Measurements from ENCODE around the gene BNIP2.

Gene BNIP2

DNA sequence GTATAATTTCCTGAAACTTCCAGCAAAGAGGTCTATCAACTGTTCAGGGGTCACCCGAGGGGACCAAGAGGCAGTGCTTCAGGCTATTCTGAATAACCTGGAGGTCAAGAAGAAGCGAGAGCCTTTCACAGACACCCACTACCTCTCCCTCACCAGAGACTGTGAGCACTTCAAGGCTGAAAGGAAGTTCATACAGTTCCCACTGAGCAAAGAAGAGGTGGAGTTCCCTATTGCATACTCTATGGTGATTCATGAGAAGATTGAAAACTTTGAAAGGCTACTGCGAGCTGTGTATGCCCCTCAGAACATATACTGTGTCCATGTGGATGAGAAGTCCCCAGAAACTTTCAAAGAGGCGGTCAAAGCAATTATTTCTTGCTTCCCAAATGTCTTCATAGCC, 70.7 kb downstream of the BNIP2 start:
- DNase-seq = no peak

DNA sequence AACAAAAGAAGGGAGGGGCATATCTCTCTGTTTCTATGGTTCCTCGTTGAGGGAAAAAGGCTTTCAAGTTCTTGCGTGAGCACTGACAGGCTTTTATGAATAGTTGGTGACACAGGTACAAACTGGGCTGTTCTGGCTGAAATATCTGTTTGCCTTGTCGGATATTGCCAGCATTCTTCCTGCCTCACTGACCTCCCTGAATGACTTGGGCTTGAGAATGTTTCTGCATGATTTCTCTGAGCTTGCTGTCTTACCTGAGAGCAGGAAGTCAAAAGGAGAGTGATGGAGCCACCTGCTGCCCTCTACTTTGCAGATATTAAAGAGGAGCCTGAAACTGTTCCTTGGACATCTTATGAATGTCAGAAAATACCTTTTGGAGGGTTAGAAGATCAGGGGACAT, 72.7 kb downstream of the BNIP2 start:
- DNase-seq = no peak

DNA sequence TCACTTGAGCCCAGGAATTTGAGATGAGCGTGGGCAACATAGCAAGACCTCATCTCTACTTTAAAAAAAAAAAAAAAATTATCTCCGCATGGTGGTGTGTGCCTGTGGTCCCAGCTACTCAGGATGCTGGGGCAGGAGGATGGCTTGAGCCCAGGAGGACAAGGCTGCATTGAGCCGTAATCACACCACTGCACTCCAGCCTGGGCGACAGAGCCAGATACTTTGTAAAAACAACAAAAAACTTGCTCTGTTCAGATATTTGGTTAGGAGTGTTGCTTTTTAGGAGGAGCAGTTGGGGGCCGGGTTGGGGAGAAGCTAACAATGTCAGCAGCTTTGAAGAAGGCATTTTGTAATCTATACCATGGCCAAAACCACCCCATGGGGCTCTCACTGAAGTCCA, 73.5 kb downstream of the BNIP2 start:
- no peak for DNase-seq

DNA sequence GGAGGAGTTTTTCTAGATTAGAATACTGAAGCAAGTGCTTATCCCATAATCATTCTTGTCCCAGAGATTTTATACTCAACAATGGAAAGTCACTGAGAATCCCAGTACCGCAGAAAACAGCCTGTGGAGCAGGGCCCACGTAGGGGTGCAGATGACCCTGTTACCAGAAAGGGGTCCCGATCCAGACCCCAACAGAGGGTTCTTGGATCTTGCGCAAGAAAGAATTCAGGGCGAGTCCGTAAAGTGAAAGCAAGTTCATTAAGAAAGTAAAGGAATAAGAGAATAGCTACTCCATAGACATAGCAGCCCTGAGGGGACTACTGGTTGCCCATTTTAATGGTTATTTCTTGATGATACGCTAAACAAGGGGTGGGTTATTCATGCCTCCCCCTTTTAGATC, 75.0 kb downstream of the BNIP2 start:
- DNase-seq = no peak

DNA sequence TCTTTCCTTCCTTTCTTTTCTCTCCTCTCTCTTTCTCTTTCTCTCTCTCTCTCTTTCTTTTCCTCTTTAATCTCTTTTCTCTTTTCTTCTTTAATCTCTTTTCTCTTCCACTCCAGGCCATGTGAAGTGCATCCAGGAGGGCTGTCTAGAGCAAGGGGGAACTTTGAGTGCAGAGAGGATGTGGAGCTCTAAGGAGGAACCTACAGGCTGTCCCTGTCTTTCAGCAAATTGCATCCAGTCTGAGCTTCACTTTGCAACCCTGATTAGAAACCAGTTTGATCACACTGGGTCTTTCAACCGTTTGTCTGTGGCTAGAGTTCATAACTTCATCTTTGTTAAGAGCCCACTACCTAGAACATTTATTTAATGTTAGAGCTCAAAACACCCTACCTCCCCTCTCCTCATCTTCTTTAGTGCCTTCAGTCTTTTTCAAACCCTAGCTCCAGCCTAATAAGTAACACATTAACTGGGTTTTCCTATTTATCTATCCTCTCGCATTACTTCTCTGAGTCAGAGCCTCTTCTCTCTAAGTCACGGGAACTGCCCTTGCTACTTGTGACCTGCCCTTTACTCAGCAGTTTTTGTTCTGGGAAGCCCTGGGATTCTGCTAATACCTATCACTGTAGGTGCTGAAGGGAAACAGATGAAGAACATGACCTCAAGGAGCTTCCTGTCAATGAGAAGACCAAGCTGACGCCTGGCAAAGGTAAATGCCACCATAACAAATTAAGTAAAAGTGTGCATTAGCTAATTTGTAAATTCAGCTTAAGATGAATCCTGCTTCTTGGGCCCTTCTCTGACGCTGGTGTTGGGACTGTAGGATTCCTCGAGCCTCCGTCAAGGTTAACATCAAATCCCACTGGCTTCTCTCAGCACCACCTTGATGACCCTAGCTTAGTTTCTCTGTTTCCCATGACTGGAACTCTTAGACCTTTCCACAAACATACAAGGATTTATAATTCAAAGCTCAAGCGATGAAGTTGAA, 77.6 kb downstream of the BNIP2 start, which contains the start of gene GCNT3:
TSS of gene GCNT3 (plus strand) at position 508 of the 985 bp plus-strand sequence. CDS start 6,456 bp downstream, outside the sequence.
- no peak for DNase-seq

DNA sequence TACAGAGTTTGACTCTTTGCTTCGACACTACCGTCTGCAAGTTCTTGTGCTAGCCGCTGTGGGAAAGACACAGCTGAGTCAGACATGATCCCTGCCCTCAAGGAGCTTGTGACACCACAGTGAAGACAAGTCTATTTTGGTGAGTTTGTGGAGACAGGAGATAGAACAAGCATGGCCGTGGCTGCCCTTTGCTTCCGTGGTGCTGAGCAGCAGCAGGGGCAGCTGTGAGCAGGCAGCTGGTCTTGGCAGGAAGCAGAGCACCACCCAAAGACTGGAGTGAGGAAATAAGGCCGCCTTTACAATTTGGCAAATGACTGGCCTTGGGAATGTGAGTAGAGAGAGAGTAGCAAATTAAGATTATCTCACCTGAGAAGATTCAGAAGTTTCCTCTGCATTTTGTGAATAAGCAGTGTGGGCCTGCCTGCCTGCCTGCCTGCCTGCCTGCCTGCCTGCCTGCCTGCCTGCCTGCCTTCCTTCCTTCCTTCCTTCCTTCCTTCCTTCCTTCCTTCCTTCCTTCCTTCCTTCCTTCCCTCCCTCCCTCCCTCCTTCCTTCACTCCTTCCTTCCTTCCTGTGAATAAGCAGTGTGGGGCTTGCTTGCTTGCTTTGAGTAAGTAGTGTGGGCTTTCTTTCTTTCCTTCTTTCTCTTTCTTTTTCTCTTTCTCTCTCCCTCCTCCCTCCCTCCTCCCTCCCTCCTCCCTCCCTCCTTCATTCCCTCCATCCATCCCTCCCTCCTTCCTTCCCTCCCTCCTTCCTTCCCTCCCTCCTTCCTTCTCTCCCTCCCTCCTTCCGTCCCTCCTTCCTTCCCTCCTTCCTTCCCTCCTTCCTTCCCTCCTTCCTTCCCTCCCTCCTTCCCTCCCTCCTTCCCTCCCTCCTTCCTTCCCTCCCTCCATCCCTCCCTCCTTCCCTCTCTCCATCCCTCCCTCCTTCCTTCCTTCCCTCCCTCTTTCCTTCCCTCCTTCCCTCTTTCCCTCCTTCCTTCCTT, 79.1 kb downstream of the BNIP2 start:
- DNase-seq = no peak

Measured in COR-L47 (cell line).